Measurements from ENCODE around the gene ZNF32.

DNA sequence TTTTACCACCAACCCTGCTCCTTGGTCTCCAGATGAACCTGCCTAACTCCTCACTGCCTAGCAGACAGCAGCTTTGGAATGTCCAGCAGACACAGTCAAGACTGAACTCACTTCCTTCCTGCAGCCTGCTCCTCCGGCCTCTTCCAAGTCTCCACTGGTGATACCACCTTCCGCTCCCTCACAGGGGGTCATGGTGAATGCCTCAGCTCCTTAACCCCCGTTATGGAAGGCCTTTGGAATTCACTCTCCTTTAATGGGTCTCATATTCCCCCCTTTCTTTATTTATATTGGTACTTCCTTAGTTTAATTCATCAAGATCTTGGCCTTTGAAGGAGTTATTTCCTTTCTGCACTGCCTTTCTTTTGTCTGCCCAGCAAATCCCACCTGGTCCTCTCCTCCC lies 44.9 kb upstream of the ZNF32 start:
- TF ChIP-seq, protein P1, sequence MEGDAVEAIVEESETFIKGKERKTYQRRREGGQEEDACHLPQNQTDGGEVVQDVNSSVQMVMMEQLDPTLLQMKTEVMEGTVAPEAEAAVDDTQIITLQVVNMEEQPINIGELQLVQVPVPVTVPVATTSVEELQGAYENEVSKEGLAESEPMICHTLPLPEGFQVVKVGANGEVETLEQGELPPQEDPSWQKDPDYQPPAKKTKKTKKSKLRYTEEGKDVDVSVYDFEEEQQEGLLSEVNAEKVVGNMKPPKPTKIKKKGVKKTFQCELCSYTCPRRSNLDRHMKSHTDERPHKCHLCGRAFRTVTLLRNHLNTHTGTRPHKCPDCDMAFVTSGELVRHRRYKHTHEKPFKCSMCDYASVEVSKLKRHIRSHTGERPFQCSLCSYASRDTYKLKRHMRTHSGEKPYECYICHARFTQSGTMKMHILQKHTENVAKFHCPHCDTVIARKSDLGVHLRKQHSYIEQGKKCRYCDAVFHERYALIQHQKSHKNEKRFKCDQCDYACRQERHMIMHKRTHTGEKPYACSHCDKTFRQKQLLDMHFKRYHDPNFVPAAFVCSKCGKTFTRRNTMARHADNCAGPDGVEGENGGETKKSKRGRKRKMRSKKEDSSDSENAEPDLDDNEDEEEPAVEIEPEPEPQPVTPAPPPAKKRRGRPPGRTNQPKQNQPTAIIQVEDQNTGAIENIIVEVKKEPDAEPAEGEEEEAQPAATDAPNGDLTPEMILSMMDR (IDR thresholded peaks at IDR 0.05) = no peak
- TF ChIP-seq POLR2A (IDR thresholded peaks at IDR 0.05) = no peak
